GM20000 (cell line): Measurements from ENCODE around the gene UFSP2.

Source experiments
- DNase-seq: peaks from one replicate; pipeline ENCODE4 v3.0.0; 2012; ENCODE audit warnings: low spot score
- TF ChIP-seq, protein P1 (sequence below): IDR thresholded peaks from 2 replicates; pipeline ENCODE4 v1.5.1; 2012; ENCODE audit warnings: mild to moderate bottlenecking, control low read depth; ENCODE audit errors: extremely low read depth, missing control alignments

Gene UFSP2

DNA sequence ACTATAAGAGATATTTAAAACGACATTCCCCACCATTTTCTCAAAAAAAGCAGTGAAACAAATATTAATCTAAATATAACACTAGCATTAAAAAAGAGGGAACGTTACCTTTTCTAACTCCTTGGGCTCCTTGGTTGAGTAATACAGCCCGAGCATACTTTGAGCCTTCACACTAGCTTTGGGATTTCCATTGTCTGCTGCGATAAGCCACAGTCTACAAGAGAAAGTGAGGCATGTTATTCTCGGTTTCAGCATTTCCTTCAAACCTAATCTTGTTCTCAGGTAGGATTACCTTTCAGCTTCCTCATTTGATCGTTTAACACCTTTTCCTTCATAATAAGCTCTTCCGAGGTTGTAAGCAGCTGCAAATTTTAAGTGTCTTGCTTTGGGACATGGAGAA is 51.7 kb downstream of the UFSP2 start:
- no peak for DNase-seq
- TF ChIP-seq, protein P1, sequence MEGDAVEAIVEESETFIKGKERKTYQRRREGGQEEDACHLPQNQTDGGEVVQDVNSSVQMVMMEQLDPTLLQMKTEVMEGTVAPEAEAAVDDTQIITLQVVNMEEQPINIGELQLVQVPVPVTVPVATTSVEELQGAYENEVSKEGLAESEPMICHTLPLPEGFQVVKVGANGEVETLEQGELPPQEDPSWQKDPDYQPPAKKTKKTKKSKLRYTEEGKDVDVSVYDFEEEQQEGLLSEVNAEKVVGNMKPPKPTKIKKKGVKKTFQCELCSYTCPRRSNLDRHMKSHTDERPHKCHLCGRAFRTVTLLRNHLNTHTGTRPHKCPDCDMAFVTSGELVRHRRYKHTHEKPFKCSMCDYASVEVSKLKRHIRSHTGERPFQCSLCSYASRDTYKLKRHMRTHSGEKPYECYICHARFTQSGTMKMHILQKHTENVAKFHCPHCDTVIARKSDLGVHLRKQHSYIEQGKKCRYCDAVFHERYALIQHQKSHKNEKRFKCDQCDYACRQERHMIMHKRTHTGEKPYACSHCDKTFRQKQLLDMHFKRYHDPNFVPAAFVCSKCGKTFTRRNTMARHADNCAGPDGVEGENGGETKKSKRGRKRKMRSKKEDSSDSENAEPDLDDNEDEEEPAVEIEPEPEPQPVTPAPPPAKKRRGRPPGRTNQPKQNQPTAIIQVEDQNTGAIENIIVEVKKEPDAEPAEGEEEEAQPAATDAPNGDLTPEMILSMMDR, result no peak

DNA sequence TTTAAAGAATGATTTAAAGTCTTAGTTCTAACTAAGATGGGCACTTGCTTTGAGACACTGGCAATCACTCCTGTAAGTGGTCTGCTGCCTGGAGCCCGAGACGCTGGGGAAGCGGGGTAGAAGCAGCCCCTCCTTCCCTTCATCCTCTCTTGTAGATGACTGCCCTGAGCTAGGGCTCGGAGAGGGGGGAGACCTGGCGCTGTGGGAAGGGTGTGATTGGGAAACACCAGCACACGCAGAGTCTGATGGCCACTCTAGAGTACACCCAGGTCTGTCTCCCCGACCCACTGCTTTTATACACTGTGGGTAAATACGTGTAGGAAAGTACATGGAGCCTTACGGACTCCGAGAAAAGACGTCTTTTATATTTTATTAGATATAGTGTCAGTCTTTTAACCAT is 54.1 kb downstream of the UFSP2 start:
- TF ChIP-seq, protein P1, result no peak

DNA sequence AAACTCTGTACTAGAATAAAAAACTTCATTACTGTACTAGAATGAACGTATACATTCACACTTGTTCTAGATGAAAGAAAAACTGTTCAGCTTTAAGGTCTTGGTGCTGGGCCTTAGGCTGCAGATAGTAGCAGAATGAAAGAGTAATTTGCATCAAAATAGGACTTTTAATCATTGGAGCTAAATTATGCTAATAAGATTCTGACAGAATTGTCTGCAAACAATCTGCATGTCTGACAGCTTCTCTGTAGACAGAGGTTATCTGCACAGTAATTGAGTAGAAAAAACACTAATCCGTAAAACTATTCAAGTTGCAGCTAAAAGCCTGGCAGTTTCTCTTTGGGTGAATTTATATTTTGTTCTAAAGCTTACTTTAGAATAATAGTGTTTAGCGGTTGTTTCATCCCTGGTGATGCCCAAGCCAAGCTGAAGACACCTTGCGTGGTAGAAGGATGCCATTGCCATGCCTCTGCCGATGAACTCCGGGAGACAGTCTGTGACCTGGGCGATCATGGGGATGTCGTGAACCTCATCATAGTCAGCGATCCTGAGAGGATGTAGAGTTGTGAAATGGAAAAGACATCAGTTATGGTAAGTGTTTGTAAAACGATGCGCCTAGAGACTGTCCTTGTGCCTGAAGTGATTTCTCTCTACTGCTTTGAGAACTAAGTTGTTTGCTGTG is 55.4 kb downstream of the UFSP2 start:
- DNase-seq, result no peak
- TF ChIP-seq, protein P1, result no peak

More for the DNA sequence above, 54.1 kb downstream of the UFSP2 start:
- no peak for DNase-seq

DNA sequence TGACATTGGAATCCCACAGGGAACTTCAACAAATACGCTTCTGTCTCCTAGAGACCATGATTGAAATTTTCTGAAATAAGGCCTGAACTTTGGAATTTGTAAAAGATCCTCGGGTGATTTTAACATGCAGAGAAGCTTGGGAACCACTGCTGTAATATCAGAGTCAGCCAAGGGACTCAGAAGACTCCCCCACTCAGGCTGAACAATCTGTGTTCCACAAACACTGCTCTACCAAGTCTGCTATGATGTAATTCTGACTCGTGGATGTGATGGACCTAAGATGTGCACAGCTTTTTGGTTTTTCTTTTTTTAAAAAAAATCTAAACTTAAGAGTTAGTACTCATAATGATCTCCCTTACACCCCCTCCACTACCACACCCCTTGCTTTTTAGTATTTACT is 56.0 kb downstream of the UFSP2 start:
- TF ChIP-seq, protein P1, result no peak
- DNase-seq, result no peak

DNA sequence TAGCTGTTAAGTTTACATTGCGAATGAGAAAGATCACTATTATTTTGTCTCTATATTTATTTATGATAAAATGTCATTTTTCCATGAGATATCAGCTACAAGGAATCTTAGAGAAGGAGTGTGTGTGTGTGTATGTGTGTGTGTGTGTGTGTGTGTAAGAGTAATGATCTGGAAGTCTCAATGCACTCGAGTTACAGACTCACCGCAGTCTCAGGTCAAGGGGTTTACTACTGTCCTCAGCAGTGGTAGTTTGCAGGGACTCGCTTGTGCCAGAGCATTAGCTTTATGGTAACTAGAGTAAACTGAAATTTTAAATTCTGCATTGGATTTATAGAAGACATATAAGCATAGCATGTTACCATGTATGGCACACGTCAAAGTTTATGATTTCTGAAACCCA is 60.9 kb downstream of the UFSP2 start:
- TF ChIP-seq, protein P1, result no peak

DNA sequence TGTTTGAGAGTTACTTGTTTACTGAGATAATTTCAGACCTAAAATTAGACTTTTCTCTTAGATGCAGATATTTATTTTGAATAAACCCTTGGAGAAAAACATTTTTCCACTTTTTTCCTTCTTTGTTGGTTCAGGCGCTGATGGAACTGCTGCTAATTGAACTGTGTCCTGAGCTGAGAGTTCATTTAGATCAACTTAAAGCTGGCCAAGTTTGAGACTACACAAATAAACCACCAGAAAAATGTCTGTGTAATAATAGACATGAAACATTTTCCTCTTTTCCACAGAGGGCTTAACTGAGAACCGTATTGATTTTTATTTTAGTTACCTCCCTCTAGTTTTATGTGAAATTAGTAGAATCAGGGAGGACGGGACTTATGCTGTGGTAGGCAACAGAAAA is 62.5 kb downstream of the UFSP2 start:
- no peak for DNase-seq
- TF ChIP-seq, protein P1, result no peak

More for the DNA sequence above, 60.9 kb downstream of the UFSP2 start:
- DNase-seq, result no peak

DNA sequence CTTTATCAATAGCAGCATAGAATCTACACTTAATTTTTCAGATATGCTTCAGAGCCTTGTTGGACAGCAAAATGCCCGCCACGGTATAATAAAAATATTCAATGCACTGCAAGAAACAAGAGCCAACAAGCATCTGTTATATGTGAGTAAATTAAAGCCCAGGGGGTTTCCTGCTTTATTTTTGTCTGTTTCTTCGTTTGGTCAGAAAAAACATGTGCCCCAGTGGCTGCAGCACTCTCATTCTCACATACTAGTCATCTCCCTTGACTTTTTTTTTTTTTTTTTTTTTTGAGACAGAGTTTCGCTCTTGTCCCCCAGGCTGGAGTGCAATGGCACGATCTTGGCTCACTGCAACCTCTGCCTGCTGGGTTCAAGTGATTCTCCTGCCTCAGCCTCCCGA is 63.2 kb downstream of the UFSP2 start:
- peak; percentile 39 for DNase-seq

DNA sequence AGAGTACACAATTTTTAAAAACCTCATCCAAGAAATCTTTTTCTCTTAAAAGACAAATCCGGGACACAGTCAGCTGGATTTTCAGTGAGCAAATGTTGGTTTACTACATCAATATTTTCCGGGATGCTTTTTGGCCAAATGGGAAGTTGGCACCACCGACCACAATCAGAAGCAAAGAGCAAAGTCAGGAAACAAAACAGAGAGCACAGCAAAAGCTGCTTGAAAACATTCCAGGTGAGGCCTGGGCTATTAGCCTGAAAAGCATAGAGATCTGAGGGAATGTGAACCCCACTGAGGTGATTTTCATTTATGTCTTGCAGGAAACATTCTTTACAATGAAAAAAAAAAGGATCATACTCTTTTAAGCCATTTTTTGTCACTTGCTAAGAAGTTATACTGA is 63.9 kb downstream of the UFSP2 start:
- no peak for DNase-seq
- TF ChIP-seq, protein P1, result no peak
